Fibroblast of skin of scalp (primary cell): Measurements from ENCODE around the gene PTGES2.
A peak's percentile ranks its signal among the peaks of the same experiment; 100 is the strongest.

Source experiments
- DNase-seq: peaks from one replicate; pipeline ENCODE4 v3.0.0-alpha.2; 2013

Gene PTGES2

DNA sequence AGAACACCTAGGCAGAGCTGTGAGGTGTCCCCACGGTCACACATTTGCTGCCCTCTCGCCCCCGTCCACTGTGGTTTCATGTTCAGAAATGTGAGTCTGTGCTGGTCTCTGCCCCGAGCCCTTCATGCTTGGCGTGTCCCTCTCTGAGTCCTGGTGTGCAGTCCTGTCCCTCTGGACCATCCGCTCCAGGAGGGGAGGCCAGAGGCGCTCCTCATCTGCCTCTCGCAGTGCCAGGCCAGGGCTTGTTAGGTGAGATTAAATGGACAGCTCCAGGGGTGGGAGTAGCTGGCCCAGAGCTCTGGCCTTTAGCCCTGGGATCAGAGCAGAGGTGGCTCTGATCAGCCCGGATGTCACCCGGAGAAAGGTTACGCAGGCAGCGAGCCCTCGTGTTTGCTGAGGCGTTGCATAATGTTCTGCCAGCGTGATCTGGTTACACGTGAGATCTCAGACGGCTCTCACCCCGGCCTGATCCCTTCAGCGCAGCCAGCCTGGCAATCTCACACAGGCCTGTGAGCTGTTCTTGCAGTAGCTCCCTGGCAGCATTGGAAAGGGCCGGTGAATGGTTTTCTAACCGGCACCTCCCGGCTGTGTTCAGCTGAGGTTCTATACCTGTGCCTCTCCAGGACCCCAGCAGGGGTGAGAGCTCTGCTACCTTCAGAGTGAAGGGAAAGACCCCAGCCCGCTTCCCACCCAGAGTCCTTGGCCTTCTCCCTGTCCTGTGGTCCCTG, 24.5 kb downstream of the PTGES2 start:
- DNase-seq, result no peak

GRCh38 chr9:128102196-128102595, 25.3 kb downstream of the PTGES2 start:
- no peak for DNase-seq

- no peak for DNase-seq
Measured at GRCh38 chr9:128101690-128102089, 25.8 kb downstream of the PTGES2 start.

GRCh38 chr9:128101231-128101661, 26.3 kb downstream of the PTGES2 start:
- DNase-seq, result no peak

GRCh38 chr9:128100581-128100980, 26.9 kb downstream of the PTGES2 start:
- no peak for DNase-seq

- DNase-seq, result no peak
Measured at GRCh38 chr9:128099932-128100491, 27.5 kb downstream of the PTGES2 start.

- peak; percentile 49 for DNase-seq
Measured at GRCh38 chr9:128099231-128099931, 28.1 kb downstream of the PTGES2 start.

GRCh38 chr9:128098297-128099230, 29.0 kb downstream of the PTGES2 start:
- DNase-seq, result peak; percentile 98

DNA sequence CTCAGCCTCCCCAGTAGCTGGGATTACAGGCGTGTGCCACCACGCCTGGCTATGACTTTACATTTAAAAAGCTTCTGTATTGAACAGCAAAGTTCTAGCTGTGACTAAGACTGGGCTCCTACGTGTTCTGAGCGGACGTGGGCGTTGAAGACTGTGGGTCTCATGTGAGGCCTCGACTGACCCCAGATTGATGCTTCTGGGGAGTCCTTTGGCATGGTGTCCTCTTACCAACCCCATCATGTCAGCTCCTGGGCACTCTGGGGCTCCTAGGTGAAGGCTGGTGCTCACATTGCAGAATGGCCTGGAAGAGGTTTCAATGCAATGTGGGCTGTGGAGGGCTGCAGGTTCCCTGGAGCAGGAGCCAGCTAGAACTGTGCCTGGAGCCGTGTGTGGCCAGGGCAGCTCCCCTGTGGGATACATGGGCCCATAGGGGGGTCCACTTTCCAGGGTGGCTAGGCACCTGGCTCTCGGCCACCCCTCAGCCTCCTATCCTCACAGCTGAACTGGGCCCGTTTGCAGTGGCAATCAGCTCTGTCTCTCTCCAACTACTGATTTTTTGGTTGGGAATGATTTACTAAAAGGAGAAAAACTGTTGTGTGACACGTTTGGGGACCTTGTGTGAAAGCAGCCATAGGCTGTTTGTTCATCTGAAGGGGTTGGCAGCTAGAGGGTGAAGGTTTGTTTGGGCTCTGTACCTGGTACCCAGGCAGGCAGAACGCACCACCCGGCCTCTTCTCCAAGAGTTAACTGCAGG, 29.8 kb downstream of the PTGES2 start:
- DNase-seq, result no peak

DNA sequence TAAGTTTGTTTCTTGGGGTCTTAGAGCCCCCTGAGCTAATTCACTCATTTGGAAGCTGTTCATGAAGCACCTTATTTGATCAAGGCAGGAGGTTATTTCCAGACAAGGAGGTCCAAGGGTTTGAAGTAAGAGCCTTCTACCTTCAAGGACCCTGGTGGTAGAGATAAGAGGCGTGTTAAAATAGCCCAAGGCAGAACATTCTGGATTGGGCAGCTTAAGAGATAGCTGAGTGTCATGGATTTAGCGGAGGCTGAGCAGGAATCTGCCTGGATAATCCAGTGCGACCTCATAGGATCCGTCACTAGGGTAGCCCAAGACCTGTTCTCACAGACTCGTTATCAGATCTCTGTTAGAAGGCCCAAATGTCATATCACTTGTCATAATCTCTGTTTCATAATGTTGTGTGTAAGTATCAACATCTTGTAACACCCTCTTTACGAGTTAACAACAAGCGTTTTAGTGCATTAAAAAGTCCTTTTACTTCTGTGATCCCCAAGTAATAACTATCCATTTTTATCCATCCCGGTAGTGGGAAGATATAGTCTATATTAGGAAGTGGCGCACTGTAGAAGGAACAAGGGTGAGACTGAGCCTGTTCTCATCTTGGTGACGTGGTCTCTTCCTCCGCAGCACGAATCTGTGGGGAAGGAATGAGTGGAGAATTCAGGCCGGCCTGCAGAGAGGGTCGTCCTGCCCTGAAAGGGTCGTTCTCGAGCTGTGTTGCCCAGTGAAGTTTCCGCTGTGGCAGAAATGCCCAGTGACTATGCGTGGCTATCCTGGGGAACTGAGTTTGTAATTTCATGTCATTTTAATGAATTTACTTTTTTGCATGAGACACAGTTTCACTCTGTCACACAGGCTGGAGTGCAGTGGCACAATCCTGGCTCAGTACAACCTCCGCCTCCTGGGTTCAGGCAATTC, 30.7 kb downstream of the PTGES2 start:
- DNase-seq, result no peak

GRCh38 chr9:128094950-128095544, 32.5 kb downstream of the PTGES2 start:
- no peak for DNase-seq

GRCh38 chr9:128094166-128094949, 33.2 kb downstream of the PTGES2 start:
- peak; percentile 97 for DNase-seq

GRCh38 chr9:128093011-128093410, 34.5 kb downstream of the PTGES2 start:
- DNase-seq, result no peak

DNA sequence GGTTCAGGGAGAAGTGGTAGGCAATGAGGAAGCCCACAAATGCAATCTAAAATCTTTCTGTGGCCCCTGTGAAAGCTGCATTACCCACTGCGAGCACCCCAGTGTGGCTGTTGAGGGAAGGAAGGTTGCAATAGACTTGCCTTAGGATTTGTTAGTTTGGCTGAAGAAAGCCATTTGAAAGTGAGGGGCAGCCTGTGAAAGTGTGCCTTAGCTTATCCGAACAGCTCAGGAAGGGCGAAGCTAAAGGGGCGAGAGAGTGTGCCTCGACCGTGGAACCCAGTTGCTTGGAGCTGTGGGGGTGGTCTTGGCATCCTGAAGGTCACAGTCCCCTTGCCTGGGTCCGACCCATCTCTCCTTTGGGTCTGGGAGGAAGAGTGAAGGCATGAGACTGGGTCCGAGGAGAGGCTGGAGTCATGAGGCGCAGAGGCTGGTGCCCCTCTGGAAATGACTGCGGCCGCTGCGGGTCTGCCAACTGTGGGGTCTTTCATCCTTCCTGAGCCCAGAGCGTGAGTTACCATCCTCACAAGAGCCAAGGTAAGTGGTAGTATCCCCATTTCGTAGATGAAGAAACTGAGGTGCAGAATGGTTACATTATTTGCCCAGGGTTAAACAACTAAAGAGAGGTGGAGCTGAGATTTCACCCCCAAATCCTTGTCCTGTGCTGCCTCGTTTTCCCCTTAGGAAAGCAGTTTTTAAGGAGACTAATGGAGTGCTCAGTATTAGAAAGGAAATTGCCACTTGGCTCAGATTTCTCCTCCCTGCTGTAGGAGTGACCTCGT, 35.1 kb downstream of the PTGES2 start:
- DNase-seq, result no peak

DNA sequence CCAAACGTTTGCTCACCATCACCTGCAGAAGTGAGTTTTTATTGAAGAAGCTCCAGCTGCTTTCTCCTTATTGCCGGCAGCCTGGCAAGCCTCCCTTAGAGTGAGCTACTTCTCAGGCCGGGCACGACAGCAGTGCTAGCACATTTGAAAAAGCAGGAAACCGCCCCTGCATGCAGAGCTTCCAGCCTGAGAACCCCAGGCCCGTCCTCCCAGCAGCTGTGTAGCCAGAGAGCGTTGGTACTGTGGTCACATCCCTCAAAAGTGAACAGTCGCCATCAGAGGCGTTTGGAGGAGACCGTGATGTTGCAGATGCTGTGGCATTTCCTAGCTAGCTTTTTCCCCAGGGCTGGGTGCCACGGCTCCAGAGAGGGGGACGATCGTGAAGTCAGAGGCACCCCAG, 36.0 kb downstream of the PTGES2 start:
- no peak for DNase-seq

DNA sequence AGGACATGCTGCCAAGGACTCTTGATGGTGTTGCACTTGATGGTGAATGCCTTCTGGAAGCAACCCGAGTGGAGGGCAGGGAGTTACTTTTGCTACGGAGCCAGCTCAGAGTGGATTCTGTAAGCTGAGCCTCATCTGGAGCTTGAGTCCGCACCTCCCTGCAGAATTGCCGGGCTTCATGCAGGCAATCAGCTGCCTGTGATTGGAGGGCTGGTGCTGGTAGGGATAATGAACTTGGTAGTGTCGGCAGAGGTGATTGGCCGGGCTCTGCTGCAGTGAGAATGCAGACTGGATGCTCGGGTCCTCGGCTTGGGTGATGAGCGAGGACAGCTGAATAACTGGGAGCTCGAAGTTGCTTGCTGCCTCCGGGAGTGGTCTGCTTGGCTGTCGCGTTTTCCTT, 36.4 kb downstream of the PTGES2 start:
- DNase-seq, result peak; percentile 80

DNA sequence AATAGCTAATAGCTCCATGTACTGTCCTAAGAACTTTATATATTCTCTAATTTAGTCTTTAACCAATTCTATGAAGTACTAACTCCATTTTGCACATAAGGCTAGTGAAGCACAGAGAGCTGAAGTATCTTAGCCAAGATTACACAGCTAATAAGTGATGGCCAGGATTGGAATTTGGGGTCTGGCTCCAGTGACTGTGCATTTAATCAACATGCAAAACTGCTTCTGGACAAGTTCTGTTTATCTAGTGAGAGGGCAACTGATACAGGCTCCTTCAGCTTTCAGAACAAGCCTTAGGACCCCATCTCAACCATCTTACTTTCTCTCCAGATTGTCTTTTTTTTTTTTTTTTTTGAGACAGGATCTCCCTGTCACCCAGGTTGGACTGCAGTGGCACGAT, 38.2 kb downstream of the PTGES2 start:
- DNase-seq, result no peak

DNA sequence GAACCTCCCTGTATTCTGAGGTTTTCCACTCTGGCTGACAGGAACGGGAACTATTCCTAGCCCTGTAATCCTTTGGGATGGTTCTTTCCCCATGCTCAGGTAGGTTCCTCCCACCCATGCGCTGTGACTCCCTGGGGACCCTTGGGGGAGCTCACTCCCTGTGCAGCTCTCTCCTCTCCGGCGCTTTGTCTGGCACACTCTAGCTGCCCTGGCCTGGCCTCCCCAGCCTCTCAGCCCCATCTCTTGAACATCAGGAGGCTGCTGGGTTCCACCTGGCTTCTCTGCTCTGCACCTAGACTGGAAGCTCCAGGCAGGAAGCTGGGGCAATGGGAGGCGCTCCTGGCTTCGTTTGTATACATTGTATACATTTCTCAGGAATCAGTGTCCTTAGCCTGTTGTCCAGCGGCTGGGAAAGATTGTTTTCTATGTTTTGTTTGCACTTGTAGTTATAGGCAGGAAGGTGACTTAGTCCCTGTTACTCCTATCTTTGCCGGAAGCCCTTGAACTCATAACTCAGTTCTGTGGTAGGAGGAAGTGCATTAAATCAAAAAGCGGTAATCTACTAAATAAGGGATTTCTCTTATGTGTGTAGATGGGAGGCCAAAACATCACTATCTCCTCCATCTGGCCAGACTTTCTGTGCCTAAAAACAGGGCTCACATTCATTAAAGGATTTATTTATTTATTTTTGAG, 39.1 kb downstream of the PTGES2 start:
- DNase-seq, result no peak
